H1 (cell line): Measurements from ENCODE around the gene TSPEAR. TPM values are rescaled to one million over a fixed set of nuclear protein-coding genes. Genes with fewer than 3 reads are reported as not detected.

Experiments used
- EGR1 ChIP-seq: IDR thresholded peaks from 2 replicates; pipeline ENCODE4 v1.6.1; 2011; ENCODE audit warnings: low read depth, low read length, borderline replicate concordance
- JUN ChIP-seq: IDR thresholded peaks from 2 replicates; pipeline ENCODE4 v1.6.1; 2011; ENCODE audit warnings: low read depth, mild to moderate bottlenecking, improper control_type of control experiment, low read length
- POLR2A ChIP-seq, 2 experiments: IDR thresholded peaks; 1 replicate in 1 of 2; 2 replicates in 1 of 2; pipeline ENCODE4 v1.6.1; 2011; ENCODE audit warnings: low read depth in 2 of 2, low read length in 2 of 2, mild to moderate bottlenecking in 2 of 2; ENCODE audit errors: control extremely low read depth in 1 of 2
- RBBP5 ChIP-seq: IDR thresholded peaks from 2 replicates; pipeline ENCODE4 v1.7.1; 2012; ENCODE audit warnings: low read depth, mild to moderate bottlenecking, inconsistent platforms, low read length, moderate library complexity, borderline replicate concordance
- polyA plus RNA-seq, 7 experiments: library from polyadenylated mRNA; depleted of rRNA in 3 of 7; stranded (reverse) in 5 of 7; unstranded in 2 of 7; fragments of >200 nt in 5 of 7; fragments of 200-250 nt in 2 of 7; gene quantifications; 1 replicate in 5 of 7; 2 replicates in 1 of 7; 4 replicates in 1 of 7; pipeline versions ENCODE4 v1.2.1 to v1.2.3, GENCODE V29; 2011 to 2013; ENCODE audit warnings: missing spikeins in 2 of 7, mixed read lengths in 2 of 7
- total RNA-seq: library from RNA; stranded (reverse); fragmentation: NEBNext Ultra II Directional; extraction: Animal tissue kit (Norgen Biotek cat#: 25700); gene quantifications from 2 replicates; pipeline ENCODE4 v1.2.1, GENCODE V29; 2021

The TSPEAR gene
- total and polyA plus RNA-seq, 2 of the 8 experiments (the other 6 are each of a cell fraction or from before 2014, with no cell fraction given) = 0.58 to 0.89 TPM

DNA sequence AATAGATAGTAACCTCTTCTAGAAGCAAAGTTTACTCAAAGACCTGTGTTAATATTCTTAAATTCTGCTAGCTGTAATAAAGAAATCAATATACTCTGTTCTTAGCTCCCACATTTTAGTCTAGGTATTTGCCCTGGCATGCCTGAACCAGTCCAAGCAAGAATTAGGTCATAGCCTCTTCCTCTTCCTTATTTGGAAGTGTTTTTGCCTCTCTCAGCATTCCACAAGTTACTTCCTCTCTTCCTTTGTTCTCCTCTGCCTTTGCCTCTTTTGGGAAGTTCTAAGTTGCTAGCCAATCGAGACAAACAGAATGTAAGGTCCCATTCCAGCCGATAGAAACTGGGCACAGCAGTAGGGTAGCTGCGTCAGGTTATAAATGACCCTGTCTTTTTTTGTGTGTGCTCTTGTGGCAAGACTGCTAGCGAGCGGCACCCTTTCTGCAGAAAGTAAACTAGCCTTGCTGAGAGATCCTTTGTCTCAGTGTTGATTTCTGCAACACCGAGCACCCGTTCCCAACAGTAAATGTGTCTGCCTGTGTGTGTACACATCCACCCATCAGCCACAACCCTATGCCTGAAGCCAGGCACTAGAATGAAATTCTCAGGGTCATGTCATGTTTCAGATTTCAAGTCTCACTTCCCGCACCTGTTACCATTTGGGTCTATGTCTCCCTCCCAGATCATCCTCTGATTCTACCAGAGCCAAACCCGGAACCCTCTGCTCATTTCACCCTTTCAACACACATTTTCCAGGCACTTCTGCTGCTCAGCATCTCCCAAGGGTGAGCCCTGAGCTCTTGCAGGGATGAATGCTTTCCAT, 218.6 kb downstream of the TSPEAR start (continued):
- TF ChIP-seq JUN = no peak
- no peak for TF ChIP-seq RBBP5
- peak in 1 of 2 experiments; percentile 44; a peak in 1 of 3 replicates for TF ChIP-seq POLR2A (IDR thresholded peaks at IDR 0.05; ENCODE audit: control extremely low read depth in 1 of 2, low read depth in 2 of 2, low read length in 2 of 2)
- TF ChIP-seq EGR1 = no peak
